Pulmonary artery endothelial cell (primary cell): ENCODE measurements around the gene LMO7. TPM values are rescaled to one million over a fixed set of nuclear protein-coding genes. Genes with fewer than 3 reads are reported as not detected.
"Not testable (repeated sequence)": the region's sequence is repeated elsewhere in the genome, so short reads cannot be mapped to it uniquely, and the experiment has no call there.

Experiments
- DNase-seq: peaks from one replicate; pipeline ENCODE4 v3.0.0-alpha.2; 2011; ENCODE audit warnings: low read depth, low spot score
- total RNA-seq: library from RNA; depleted of rRNA; stranded (reverse); fragments of >200 nt; gene quantifications from 2 replicates; pipeline ENCODE4 v1.2.3, GENCODE V29; 2014

Gene LMO7
- total RNA-seq, 1 donor from 2014 or later: 18.1 TPM

DNA sequence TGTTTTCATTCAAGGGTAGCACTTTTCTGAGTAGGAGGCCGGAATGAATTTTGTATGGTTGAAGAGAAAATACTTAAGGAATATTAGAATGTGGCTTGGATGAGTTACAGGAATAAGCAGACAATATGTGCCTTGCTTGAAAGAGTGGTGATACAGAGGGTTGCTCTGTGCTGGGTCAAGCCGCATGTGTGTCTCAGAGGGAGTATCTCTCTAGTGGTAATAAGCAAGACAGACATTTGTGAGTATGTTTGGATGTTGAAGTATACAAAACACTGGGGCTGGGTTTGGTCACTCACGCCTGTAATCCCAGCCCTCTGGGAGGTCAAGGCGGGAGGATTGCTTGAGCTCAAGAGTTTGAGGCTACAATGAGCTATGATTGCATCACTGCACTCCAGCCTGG lies 103.9 kb downstream of the LMO7 start:
- no peak for DNase-seq

- DNase-seq: not testable (repeated sequence)
These were observed 106.9 kb downstream of the LMO7 start for GRCh38 chr13:75743072-75743471.

- DNase-seq: no peak
These were observed 108.0 kb downstream of the LMO7 start for GRCh38 chr13:75744127-75744526.

GRCh38 chr13:75745387-75745786 lies 109.3 kb downstream of the LMO7 start:
- DNase-seq: no peak

DNA sequence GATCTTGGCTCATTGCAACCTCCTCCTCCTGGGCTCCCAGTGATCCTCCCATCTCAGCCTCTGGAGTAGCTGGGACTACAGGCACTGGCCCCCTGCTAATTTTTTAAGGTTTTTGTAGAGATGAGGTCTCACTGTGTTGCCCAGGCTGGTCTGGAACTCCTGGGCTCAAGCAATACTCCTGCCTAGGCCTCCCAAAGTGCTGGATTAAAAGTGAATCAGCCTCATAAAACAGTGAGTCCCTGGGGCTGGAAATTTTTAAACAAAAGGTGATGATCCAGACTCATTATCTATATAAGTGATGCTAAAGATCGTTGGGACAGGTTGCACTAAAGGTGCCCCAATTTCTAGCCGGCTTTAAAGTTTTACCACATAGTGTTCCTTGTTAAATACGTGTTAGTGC lies 112.7 kb downstream of the LMO7 start:
- no peak for DNase-seq

DNA sequence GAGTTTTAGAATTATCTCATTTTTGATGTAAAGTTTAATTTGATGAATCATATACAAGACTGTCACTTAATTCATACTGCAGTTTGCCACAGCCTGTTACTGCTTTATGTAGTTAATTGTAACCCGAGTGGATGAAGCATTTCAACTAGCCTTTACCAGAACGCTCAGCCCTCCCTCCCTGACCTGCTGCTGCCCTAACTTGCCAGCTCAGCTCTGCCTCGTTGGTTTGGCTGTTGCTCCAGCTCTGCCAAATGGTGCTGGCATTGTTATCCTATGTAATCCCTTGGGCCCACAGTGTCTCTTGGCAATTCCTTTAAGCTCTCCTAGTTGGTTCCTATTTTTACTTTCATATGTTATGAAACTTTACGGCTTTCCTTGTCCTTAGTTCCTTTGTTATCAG lies 113.3 kb downstream of the LMO7 start:
- DNase-seq: no peak

DNA sequence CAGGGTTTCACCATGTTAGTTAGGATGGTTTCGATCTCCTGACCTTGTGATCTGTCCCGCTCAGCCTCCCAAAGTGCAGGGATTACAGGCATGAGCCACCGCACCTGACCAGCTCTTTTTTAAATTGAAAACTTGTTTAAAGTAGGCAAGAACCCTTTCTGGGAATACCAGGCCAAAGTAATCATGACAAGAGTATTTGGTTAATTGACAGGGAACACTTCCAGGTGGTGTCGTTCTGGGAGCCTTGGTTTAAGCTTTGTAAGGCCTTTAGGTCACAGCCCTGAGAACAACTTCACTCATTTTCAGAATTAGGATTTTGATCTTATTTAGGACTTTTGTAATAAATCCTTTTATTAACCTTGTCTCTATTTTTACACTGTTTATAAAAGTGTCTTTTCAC lies 115.2 kb downstream of the LMO7 start:
- no peak for DNase-seq

DNA sequence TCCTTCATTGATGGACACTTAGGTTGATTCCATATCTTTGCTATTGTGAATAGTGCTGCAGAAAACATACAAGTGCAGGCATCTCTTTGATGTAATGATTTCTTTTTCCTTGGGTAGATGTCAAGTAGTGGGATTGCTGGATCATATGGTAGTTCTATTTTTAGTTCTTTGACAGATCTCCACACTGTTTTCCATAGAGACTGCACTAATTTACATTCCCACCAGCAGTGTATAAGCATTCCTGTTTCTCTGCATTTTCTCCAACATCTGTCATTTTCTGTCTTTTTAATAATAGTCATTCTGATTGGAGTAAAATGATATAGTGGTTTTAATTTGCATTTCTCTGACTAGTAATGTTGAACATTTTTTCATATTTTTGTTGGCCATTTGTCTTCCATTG lies 116.7 kb downstream of the LMO7 start:
- no peak for DNase-seq

DNA sequence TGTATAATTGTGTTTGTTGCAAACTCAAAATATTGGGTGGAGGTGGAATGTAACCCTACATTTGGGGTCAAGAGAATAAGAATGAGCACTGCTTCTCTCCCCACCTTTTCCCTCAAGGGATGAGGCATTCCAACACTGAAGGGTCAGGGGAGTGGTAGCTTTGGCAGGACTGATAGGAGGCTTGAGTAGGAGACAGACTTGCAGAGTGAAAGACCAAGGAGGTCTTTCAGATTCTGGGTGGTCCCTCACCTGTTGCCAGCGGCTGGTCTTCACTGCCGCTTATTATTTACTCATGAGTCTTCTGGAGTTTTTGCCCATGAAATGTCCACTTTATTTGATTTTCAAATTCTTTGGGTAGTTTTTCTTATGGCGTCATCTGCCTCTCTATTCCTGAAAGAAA lies 118.8 kb downstream of the LMO7 start:
- no peak for DNase-seq

DNA sequence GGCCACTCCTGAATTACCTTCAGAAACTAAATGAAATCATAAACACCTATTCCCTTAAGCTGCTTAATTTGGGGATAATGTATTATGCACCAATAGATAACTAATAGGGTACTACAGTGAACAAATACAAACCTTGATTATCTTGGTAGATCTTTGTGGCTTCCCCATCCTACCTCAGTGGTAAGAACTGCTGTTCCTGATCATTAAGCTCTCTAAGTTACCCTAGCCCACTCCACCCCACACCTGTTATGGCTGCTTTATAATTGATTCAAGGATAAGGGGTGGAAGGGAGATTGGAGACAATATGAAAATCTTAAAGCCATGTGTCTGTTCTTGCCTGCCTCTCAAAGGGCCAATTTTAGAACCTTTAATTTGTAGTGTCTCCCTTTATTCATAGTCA lies 121.2 kb downstream of the LMO7 start:
- no peak for DNase-seq

GRCh38 chr13:75759531-75759930 lies 123.4 kb downstream of the LMO7 start:
- no peak for DNase-seq

DNA sequence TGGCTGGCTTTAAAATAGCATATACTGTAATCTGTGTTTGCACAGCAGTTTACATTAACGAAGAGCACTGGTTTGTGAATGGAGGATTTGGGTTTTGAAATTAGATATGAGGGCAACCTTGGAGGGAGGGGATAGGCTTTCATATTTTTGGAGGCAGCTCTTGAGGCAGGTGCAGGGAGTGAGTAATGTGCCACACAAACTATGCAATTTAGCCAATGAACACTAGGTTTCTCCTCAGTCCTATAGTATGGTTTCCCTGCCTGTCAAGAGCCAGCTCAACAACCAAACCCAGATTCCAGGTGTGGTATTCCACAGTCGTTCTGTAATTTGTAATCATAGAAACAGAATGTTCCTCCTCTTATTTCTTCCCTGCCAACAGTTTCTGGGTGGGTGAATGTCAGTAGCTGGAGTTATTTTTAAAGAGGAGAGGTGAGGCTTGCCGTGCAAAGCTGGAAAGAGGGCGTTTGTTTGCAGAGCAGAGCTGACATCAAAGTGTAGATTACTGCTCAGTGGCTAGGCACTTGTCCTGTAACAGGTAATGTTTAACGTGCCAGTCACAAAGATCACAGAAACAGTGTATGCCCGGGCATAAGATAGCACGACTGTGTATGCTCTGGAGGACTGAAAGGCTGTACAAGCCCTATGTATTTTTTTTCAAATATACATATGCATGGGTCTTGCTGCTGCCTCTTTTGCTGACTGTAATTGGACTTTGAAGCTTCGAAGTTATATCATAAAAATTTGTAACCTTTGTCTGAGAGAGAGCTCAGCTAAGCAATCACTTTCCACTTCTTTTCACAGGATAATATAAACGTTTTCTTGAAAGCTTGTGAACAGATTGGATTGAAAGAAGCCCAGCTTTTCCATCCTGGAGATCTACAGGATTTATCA lies 124.2 kb downstream of the LMO7 start:
- no peak for DNase-seq

DNA sequence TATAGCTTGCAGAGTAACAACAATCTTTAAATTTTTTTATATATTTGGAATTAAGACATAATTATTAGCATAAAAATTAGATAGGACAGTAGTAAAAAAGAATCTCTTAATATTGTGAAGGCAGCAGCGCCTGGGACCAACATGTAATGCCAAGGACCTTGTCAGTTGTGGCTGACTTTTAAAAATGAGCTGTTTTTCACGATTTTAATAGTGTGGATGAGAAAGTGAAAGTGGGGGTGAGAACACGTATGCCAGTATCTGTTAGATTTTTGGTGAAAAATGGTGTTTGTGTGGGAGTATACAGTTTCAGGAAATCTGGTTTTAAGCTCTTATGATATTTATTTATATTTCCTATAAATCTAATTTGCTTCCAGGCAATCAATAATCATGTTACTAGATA lies 125.2 kb downstream of the LMO7 start:
- no peak for DNase-seq

GRCh38 chr13:75762076-75762937 lies 126.2 kb downstream of the LMO7 start:
- no peak for DNase-seq

DNA sequence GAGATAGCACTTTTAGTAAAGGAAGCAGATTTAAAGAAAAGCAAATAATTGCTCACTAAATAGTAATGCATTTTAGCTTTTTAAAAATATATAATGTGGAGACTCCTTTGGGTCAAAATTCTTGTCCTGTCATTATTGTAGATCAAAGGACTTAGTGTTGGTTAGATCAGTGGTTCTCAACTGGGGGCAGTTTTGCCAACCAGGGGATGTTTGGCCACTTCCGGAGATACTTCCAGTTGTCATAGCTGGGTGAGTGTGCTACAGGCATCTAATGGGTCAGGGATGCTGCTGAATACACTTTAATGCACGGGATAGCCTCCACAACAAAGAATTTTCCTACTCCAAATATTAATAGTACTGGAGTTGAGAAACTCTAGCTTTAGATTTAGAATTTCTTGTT lies 126.8 kb downstream of the LMO7 start:
- DNase-seq: no peak

DNA sequence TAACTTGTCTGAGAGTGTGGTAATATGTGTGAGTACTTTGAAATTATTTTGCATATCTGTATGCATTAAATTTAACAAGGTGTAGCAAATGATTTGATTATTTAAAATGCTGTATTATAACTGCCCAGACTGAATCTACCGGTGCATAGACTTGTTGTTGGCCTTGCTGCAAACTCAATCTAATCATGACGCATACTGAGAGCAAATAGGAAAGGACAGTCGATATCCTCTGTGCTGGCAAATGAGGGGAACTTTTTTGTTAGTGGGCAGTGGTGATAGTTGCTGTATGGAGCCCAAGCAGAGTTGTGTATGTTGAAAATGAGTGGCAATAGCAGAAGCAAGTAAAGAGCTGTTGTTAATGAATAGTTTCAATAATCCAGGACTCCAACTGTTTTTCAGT lies 127.4 kb downstream of the LMO7 start:
- no peak for DNase-seq

GRCh38 chr13:75764251-75764925 lies 128.3 kb downstream of the LMO7 start:
- no peak for DNase-seq

DNA sequence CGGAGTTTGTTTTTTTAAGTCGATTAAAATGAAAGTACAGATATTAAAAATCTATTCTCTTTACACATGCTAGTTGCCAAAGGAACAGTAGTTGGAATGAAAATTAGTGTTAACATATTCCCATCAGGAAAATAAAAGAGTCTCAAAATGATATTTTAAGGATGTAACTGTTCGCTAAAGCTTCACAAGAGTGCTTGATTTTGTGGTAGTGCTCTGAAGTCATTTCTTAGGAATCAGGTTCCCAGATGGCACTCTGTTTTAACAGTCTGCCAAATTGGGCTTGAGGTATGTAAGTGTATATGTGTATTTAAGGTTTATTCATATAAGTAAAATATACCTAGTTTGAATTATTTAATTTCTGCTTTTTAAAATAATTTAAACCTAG lies 128.8 kb downstream of the LMO7 start:
- DNase-seq: no peak

GRCh38 chr13:75766636-75767035 lies 130.5 kb downstream of the LMO7 start:
- no peak for DNase-seq

DNA sequence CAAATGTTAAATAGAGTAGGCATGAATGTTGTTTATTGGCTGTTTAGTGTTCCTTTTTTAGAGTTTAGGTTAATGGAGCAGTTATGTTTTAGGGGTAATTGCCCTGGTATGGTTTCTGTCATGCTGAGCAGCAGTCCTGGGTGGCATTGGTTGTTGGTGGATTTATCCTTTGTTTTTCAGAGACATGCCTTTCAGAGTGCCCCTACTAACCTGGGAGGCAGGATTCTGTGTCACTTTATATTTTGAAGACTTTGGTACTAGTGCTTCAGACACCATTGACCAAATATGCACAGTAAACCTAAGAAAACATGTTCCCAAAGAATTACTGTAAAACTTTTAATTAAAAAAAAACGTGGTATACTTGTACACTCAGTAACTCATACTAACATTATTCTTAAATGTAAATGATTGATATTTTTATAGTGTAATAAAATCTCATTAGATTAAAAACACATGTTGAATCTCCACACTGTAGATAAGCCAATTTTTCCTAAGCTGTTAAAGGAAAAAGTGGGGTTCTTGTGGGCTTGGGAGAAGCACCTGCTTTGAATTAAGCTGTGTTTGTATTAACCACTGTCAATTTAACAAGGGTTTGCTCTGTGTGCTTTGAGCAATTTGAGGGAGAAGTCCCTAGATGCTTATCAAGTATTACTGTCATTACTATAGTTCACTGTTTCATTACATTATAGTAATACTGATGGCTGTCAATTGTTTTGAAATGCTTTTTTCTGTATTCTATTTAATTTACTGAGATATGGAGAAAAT lies 133.2 kb downstream of the LMO7 start:
- no peak for DNase-seq

- DNase-seq: no peak
These were observed 134.0 kb downstream of the LMO7 start for GRCh38 chr13:75770164-75770563.
